Measurements from ENCODE around the gene MOB1B.

Gene MOB1B

DNA sequence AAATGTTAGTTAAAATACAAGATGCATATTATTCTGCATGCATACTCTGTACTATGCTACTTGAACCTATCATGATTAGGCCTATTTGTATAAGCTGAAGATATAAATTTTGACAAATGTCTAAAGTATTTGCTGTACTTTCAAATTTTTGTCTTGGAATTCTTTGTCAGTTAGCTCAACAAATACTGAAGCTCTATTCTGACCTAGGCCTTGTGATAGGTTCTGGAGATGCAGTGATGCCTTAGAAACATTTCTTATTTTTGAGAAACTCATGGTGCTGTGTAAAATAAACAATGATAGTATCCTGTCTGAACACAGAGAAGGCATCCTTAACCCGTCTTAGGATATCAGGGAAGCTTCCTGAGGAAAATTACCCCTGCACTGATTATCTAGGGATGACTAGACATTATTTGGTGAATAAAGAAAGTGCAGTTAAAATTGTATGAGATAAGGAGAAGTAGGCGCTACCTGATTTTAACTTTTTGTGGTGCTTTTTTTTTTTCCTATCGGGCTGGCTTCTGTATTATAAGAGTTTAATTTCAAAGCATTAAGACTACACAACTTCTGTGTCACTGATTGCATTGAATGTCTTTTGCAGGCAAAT is 43.4 kb downstream of the MOB1B start:
- DNase-seq (ENCODE audit: insufficient read length, low spot score), result no peak
- TF ChIP-seq TAF1 (IDR thresholded peaks at IDR 0.05; ENCODE audit: low read depth, low read length) (no peak), PAX5 (IDR thresholded peaks at IDR 0.05; ENCODE audit: insufficient read depth, low read length, severe bottlenecking) (no peak), POU2F2 (IDR thresholded peaks at IDR 0.05; ENCODE audit: low read depth, low read length) (no peak), POLR2AphosphoS5 (IDR thresholded peaks at IDR 0.05; ENCODE audit: low read depth, low read length) (no peak), SPI1 (IDR thresholded peaks at IDR 0.05; ENCODE audit: low read depth, low read length) (no peak), POLR2A (IDR thresholded peaks at IDR 0.05; ENCODE audit: low read depth, low read length) (no peak)
- no peak for FAIRE-seq

DNA sequence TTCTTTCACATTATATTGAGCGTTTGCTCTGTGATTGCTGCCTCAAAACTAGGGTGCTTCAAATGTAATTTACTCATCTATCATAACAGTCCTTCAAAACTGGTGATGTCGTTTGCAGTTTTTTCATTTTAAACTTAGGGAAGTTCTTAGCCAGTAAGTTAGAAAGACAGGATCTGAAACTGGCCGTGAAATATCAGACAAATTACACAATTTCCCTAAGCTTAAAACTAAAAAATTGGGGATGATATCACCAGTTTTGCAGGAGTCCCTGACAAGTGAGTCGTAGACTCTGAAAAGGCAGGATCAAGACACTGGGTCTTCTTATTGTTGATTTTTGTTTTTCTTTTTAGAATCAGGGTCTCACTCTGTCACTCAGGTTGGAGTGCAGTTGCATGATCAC is 44.8 kb downstream of the MOB1B start:
- no peak for DNase-seq (ENCODE audit: insufficient read length, low spot score)
- TF ChIP-seq PAX5 (IDR thresholded peaks at IDR 0.05; ENCODE audit: insufficient read depth, low read length, severe bottlenecking), result no peak
- TF ChIP-seq POLR2A (IDR thresholded peaks at IDR 0.05; ENCODE audit: low read depth, low read length), result no peak
- no peak for TF ChIP-seq TAF1 (IDR thresholded peaks at IDR 0.05; ENCODE audit: low read depth, low read length)
- no peak for TF ChIP-seq POU2F2 (IDR thresholded peaks at IDR 0.05; ENCODE audit: low read depth, low read length)
- no peak for TF ChIP-seq SPI1 (IDR thresholded peaks at IDR 0.05; ENCODE audit: low read depth, low read length)
- no peak for TF ChIP-seq POLR2AphosphoS5 (IDR thresholded peaks at IDR 0.05; ENCODE audit: low read depth, low read length)
- FAIRE-seq, result no peak

DNA sequence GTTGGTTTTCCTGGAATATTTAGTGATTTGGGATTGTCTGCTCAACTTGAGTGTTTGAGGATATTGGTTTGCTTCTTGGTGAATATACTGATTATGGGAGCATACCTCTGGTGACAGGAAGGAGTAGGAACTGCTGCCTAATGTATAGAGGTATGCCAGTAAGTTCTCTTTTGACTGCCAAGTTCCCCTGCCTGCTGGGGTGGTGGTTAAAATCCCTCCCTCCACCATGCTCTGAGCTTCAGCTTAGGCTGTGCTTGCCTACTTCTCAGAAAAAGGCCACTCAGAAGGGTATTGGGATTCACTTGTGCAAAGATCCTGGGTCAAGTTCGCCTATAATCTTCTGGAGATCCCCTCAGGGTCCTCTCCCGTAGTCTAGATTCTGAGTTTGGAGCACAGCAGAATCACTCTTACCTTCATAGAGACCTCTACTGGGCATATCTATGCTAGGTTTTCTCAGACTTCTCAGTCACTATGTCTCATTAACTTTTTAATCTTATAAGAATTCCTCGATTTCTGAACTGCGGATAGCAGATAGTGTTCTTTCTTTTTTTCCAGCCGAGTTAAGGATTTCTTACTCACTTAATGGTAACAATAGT is 46.6 kb downstream of the MOB1B start:
- TF ChIP-seq POLR2AphosphoS5 (IDR thresholded peaks at IDR 0.05; ENCODE audit: low read depth, low read length), result no peak
- no peak for TF ChIP-seq SPI1 (IDR thresholded peaks at IDR 0.05; ENCODE audit: low read depth, low read length)
- TF ChIP-seq TAF1 (IDR thresholded peaks at IDR 0.05; ENCODE audit: low read depth, low read length), result no peak
- no peak for TF ChIP-seq PAX5 (IDR thresholded peaks at IDR 0.05; ENCODE audit: insufficient read depth, low read length, severe bottlenecking)
- no peak for TF ChIP-seq POU2F2 (IDR thresholded peaks at IDR 0.05; ENCODE audit: low read depth, low read length)
- no peak for TF ChIP-seq POLR2A (IDR thresholded peaks at IDR 0.05; ENCODE audit: low read depth, low read length)
- FAIRE-seq (peak; percentile 74), DNase-seq (ENCODE audit: insufficient read length, low spot score) (no peak)

DNA sequence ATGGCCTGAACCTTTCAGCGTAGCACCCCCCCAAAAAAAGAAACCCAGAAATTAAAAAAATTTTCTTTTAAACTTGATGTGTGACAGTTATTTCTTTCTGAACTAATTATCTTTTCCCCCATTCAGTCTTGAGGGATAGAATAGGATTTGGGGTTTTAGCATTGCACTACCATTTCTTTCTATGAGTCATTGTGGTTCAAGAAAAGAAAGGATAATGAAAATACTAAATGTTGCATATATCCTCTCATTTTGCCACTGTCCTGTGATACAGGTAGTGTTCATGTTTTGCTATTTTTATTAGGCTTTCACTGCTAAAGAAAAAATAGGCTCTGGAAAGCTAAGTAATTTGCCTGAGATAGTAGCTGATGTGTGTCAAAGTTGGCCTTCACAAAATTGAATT is 51.9 kb downstream of the MOB1B start:
- FAIRE-seq (no peak), DNase-seq (ENCODE audit: insufficient read length, low spot score) (no peak)
- TF ChIP-seq POU2F2 (IDR thresholded peaks at IDR 0.05; ENCODE audit: low read depth, low read length) (no peak), POLR2A (IDR thresholded peaks at IDR 0.05; ENCODE audit: low read depth, low read length) (no peak), SPI1 (IDR thresholded peaks at IDR 0.05; ENCODE audit: low read depth, low read length) (no peak), POLR2AphosphoS5 (IDR thresholded peaks at IDR 0.05; ENCODE audit: low read depth, low read length) (no peak), PAX5 (IDR thresholded peaks at IDR 0.05; ENCODE audit: insufficient read depth, low read length, severe bottlenecking) (no peak), TAF1 (IDR thresholded peaks at IDR 0.05; ENCODE audit: low read depth, low read length) (no peak)

DNA sequence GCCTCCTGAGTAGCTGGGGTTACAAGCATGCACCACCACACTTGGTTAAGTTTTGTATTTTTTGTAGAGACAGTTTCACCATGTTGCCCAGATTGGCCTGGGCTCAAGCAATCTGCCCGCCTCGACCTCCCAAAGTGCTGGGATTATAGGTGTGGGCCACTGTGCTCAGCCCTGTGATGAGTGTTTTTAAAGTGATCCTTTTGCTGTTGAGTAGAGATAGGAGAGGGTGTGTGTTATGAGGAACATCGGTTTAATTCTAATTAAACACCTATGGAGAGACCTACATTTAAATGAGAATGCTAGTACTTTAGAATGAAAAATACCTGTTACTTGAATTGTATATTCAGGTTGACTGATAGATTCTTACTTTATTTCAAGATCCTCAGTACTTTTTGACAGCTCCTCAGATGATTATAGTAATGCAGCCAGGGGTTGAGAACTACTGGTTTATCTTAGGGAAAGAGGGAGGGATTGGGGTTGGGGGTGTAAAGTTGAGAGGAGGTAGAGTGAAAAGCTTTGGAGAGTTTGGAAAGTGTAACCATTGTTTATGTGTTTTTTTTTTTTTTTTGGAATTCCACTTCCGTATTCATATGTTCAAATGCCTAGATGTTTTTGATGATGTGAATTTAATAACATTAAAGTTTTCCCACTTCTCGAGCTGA is 54.5 kb downstream of the MOB1B start:
- no peak for DNase-seq (ENCODE audit: insufficient read length, low spot score)
- TF ChIP-seq POLR2A (IDR thresholded peaks at IDR 0.05; ENCODE audit: low read depth, low read length) (no peak), TAF1 (IDR thresholded peaks at IDR 0.05; ENCODE audit: low read depth, low read length) (no peak), POU2F2 (IDR thresholded peaks at IDR 0.05; ENCODE audit: low read depth, low read length) (no peak), SPI1 (IDR thresholded peaks at IDR 0.05; ENCODE audit: low read depth, low read length) (no peak), PAX5 (IDR thresholded peaks at IDR 0.05; ENCODE audit: insufficient read depth, low read length, severe bottlenecking) (no peak), POLR2AphosphoS5 (IDR thresholded peaks at IDR 0.05; ENCODE audit: low read depth, low read length) (no peak)
- no peak for FAIRE-seq

DNA sequence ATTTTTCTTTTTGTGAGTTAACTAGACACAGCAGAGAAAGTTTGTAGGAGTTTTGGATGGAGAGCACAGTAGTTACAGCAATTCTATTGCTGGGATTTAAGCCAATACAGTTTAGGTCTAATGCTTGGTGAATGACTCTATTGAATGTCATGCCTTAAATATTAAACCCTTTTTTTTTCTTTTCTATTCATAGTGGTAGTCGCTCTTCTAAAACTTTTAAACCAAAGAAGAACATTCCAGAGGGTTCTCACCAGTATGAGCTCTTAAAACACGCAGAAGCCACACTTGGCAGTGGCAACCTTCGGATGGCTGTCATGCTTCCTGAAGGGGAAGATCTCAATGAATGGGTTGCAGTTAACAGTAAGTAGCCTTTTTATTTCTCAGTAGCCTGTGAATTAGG is 56.5 kb downstream of the MOB1B start:
- DNase-seq (ENCODE audit: insufficient read length, low spot score) (no peak), FAIRE-seq (no peak)
- TF ChIP-seq POU2F2 (IDR thresholded peaks at IDR 0.05; ENCODE audit: low read depth, low read length) (no peak), SPI1 (IDR thresholded peaks at IDR 0.05; ENCODE audit: low read depth, low read length) (no peak), POLR2AphosphoS5 (IDR thresholded peaks at IDR 0.05; ENCODE audit: low read depth, low read length) (no peak), POLR2A (IDR thresholded peaks at IDR 0.05; ENCODE audit: low read depth, low read length) (no peak), PAX5 (IDR thresholded peaks at IDR 0.05; ENCODE audit: insufficient read depth, low read length, severe bottlenecking) (no peak), TAF1 (IDR thresholded peaks at IDR 0.05; ENCODE audit: low read depth, low read length) (no peak)

DNA sequence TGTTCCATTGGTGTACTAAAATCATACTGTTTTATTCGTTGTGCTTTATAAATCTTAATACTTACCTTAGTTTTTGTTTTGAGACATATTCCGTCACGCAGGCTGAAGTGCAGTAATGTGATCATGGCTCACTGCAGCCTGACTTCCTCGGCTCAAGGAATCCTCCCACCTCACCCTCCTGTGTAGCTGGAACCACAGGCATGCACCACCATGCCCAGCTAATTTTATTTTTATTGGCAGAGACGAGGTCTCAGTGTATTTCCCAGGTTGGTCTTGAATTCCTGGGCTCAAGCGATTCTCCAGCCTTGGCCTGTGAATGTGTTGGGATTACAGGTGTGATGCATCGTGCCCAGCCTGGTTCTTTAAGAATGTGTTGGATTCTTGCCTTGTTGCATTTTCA is 66.9 kb downstream of the MOB1B start:
- no peak for FAIRE-seq
- no peak for DNase-seq (ENCODE audit: insufficient read length, low spot score)
- TF ChIP-seq POLR2AphosphoS5 (IDR thresholded peaks at IDR 0.05; ENCODE audit: low read depth, low read length) (no peak), POU2F2 (IDR thresholded peaks at IDR 0.05; ENCODE audit: low read depth, low read length) (no peak), POLR2A (IDR thresholded peaks at IDR 0.05; ENCODE audit: low read depth, low read length) (no peak), SPI1 (IDR thresholded peaks at IDR 0.05; ENCODE audit: low read depth, low read length) (no peak), TAF1 (IDR thresholded peaks at IDR 0.05; ENCODE audit: low read depth, low read length) (no peak), PAX5 (IDR thresholded peaks at IDR 0.05; ENCODE audit: insufficient read depth, low read length, severe bottlenecking) (no peak)

DNA sequence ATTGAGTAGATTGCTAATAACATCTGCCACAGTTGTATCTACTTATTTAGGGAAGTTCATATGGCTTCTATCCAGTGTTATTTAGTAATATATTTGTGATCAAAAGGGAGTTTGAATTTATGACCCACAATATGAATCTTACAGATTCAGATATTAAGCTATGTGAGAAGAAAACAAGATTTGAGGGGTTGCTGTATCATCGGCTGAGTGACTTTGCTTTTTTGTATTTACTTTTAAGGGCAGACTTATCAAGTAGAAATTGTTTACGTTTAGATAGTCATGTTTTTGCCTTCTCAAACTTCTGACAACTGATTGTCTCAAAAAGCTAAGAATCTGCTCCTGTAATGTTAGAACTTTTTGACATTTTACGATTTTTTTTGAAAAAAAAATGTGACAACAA is 74.1 kb downstream of the MOB1B start:
- no peak for FAIRE-seq
- no peak for DNase-seq (ENCODE audit: insufficient read length, low spot score)
- TF ChIP-seq POLR2AphosphoS5 (IDR thresholded peaks at IDR 0.05; ENCODE audit: low read depth, low read length) (no peak), PAX5 (IDR thresholded peaks at IDR 0.05; ENCODE audit: insufficient read depth, low read length, severe bottlenecking) (no peak), POU2F2 (IDR thresholded peaks at IDR 0.05; ENCODE audit: low read depth, low read length) (no peak), TAF1 (IDR thresholded peaks at IDR 0.05; ENCODE audit: low read depth, low read length) (no peak), POLR2A (IDR thresholded peaks at IDR 0.05; ENCODE audit: low read depth, low read length) (no peak), SPI1 (IDR thresholded peaks at IDR 0.05; ENCODE audit: low read depth, low read length) (no peak)

DNA sequence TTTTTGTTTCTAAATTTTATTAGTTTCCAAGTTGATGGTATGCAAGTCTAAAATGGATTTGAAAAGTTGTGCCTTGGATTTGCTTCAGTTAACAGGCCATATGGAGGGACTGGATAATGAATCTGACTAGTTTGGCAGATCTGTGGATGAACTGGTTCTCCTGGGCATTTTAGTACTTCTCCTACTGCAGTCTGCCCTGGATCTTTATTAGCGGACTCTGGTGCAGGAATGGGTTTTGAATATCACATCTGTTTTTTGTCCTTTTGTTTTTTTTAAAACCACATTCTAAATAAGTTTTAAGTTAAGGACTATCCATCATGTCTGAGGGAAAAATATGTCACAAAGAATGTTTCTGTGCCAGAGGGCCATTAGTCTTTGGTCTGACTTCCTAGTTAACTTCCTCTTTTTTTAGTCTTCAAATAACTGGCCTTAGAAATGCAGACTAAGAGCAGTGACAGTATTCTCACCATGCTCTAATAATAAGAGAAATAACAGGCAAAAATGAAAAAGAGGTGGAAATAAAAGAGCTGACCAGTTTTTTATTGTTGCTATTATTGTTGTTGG is 77.4 kb downstream of the MOB1B start:
- no peak for FAIRE-seq
- TF ChIP-seq PAX5 (IDR thresholded peaks at IDR 0.05; ENCODE audit: insufficient read depth, low read length, severe bottlenecking), result no peak
- no peak for TF ChIP-seq POLR2AphosphoS5 (IDR thresholded peaks at IDR 0.05; ENCODE audit: low read depth, low read length)
- TF ChIP-seq TAF1 (IDR thresholded peaks at IDR 0.05; ENCODE audit: low read depth, low read length), result no peak
- no peak for TF ChIP-seq POLR2A (IDR thresholded peaks at IDR 0.05; ENCODE audit: low read depth, low read length)
- TF ChIP-seq SPI1 (IDR thresholded peaks at IDR 0.05; ENCODE audit: low read depth, low read length), result no peak
- no peak for TF ChIP-seq POU2F2 (IDR thresholded peaks at IDR 0.05; ENCODE audit: low read depth, low read length)
- DNase-seq (ENCODE audit: insufficient read length, low spot score), result no peak

All from GM12891 (cell line).